ENCODE measurements around the gene DSCAML1. TPM values are rescaled to one million over a fixed set of nuclear protein-coding genes. Genes with fewer than 3 reads are reported as not detected.
A peak's percentile ranks its signal among the peaks of the same experiment; 100 is the strongest.

DSCAML1 gene
- total RNA-seq, 1 experiment from 2014 or later = 0.90 TPM

- DNase-seq (ENCODE audit: low spot score) (no peak), ATAC-seq (no peak)
- no peak overlapping the region for H3K27ac Mint-ChIP-seq
- H3K27me3 Mint-ChIP-seq (ENCODE audit: low read depth) = peaks cover 2% of the 10 kb centered on the region; the same call in 1 of the 2 replicates
- TF ChIP-seq JUN (CRISPR knock-in tag; IDR thresholded peaks at IDR 0.05) (no peak), ZNF121 (CRISPR knock-in tag; IDR thresholded peaks at IDR 0.05) (0 out of 2 replicates have a peak, but pooled peaks have one; percentile 34)
- H3K4me1 Mint-ChIP-seq = no peaks in the 10 kb centered on the region
- CTCF ChIA-PET = interaction anchor here (0.8 kb wide), 1 partner anchor 354 kb away, joined by 3 read pairs; no protein-coding TSS in a partner anchor
- no peaks in the 10 kb centered on the region for H3K9me3 Mint-ChIP-seq
- no peaks in the 10 kb centered on the region for H3K36me3 Mint-ChIP-seq
- POLR2A ChIA-PET = interaction anchor here (0.6 kb wide), 1 partner anchor 109 kb away, joined by 5 read pairs; no protein-coding TSS in a partner anchor
- no peak overlapping the region for H3K4me3 Mint-ChIP-seq
Observed at GRCh38 chr11:117780456-117780855, 16.6 kb downstream of the DSCAML1 start.

- Mint-ChIP-seq H3K36me3 (no peaks in the 10 kb centered on the region), H3K27me3 (ENCODE audit: low read depth) (no peaks in the 10 kb centered on the region), H3K9me3 (no peaks in the 10 kb centered on the region), H3K4me1 (no peaks in the 10 kb centered on the region), H3K4me3 (no peak overlapping the region), H3K27ac (no peak overlapping the region)
- DNase-seq (ENCODE audit: low spot score) (no peak), ATAC-seq (no peak)
- ChIA-PET POLR2A (no interaction called here), CTCF (interaction anchor here (1.1 kb wide), 1 partner anchor 349 kb away, joined by 3 read pairs; no protein-coding TSS in a partner anchor)
- TF ChIP-seq SOX15 (CRISPR knock-in tag; IDR thresholded peaks at IDR 0.05) (no peak), ATF6 (CRISPR knock-in tag; IDR thresholded peaks at IDR 0.05) (no peak), ZNF263 (CRISPR knock-in tag; IDR thresholded peaks at IDR 0.05; ENCODE audit: low read depth) (no peak), STAT6 (CRISPR knock-in tag; conservative IDR thresholded peaks at IDR 0.05; ENCODE audit: low read depth) (no peak)
Observed at GRCh38 chr11:117774553-117774952, 22.5 kb downstream of the DSCAML1 start.

- ATAC-seq = no peak
- no peaks in the 10 kb centered on the region for H3K9me3 Mint-ChIP-seq
- no peak overlapping the region for H3K4me3 Mint-ChIP-seq
- H3K27me3 Mint-ChIP-seq (ENCODE audit: low read depth) = no peaks in the 10 kb centered on the region
- CTCF ChIA-PET = interaction anchor here (0.7 to 1.9 kb wide), 2 partner anchors 35 to 346 kb away, joined by 3 to 4 read pairs; no protein-coding TSS in a partner anchor
- no peak for TF ChIP-seq CREB1 (CRISPR knock-in tag; IDR thresholded peaks at IDR 0.05)
- TF ChIP-seq ZNF263 (CRISPR knock-in tag; IDR thresholded peaks at IDR 0.05; ENCODE audit: low read depth) = no peak
- no peak for DNase-seq (ENCODE audit: low spot score)
- H3K4me1 Mint-ChIP-seq = no peaks in the 10 kb centered on the region
- H3K36me3 Mint-ChIP-seq = no peaks in the 10 kb centered on the region
- H3K27ac Mint-ChIP-seq = no peak overlapping the region
- POLR2A ChIA-PET = no interaction called here
Observed at GRCh38 chr11:117772360-117772759, 24.7 kb downstream of the DSCAML1 start.

GRCh38 chr11:117771841-117772240, 25.2 kb downstream of the DSCAML1 start:
- H3K27me3 Mint-ChIP-seq (ENCODE audit: low read depth) = no peaks in the 10 kb centered on the region
- TF ChIP-seq JAZF1 (CRISPR knock-in tag; IDR thresholded peaks at IDR 0.05) = no peak
- no peak for TF ChIP-seq OVOL2 (CRISPR knock-in tag; IDR thresholded peaks at IDR 0.05; ENCODE audit: borderline replicate concordance)
- no peak for TF ChIP-seq SMAD3 (CRISPR knock-in tag; IDR thresholded peaks at IDR 0.05; ENCODE audit: borderline replicate concordance)
- TF ChIP-seq NFATC4 (CRISPR knock-in tag; IDR thresholded peaks at IDR 0.05) = no peak
- TF ChIP-seq HMGA2 (CRISPR knock-in tag; IDR thresholded peaks at IDR 0.05) = no peak
- TF ChIP-seq AR (CRISPR knock-in tag; IDR thresholded peaks at IDR 0.05) = no peak
- no peak for TF ChIP-seq IRF1 (CRISPR knock-in tag; IDR thresholded peaks at IDR 0.05)
- no peak for TF ChIP-seq E2F5 (CRISPR knock-in tag; IDR thresholded peaks at IDR 0.05)
- TF ChIP-seq SP1 (CRISPR knock-in tag; conservative IDR thresholded peaks at IDR 0.05) = no peak
- H3K9me3 Mint-ChIP-seq = no peaks in the 10 kb centered on the region
- POLR2A ChIA-PET = no interaction called here
- no peak overlapping the region for H3K27ac Mint-ChIP-seq
- no peaks in the 10 kb centered on the region for H3K36me3 Mint-ChIP-seq
- CTCF ChIA-PET = interaction anchor here (1.9 kb wide), 1 partner anchor 346 kb away, joined by 4 read pairs; no protein-coding TSS in a partner anchor
- H3K4me1 Mint-ChIP-seq = no peaks in the 10 kb centered on the region
- ATAC-seq (no peak), DNase-seq (ENCODE audit: low spot score) (no peak)
- no peak overlapping the region for H3K4me3 Mint-ChIP-seq
